ENCODE results near the gene KBTBD12.
"Not testable (repeated sequence)": the region's sequence is repeated elsewhere in the genome, so short reads cannot be mapped to it uniquely, and the experiment has no call there.

The KBTBD12 gene

DNA sequence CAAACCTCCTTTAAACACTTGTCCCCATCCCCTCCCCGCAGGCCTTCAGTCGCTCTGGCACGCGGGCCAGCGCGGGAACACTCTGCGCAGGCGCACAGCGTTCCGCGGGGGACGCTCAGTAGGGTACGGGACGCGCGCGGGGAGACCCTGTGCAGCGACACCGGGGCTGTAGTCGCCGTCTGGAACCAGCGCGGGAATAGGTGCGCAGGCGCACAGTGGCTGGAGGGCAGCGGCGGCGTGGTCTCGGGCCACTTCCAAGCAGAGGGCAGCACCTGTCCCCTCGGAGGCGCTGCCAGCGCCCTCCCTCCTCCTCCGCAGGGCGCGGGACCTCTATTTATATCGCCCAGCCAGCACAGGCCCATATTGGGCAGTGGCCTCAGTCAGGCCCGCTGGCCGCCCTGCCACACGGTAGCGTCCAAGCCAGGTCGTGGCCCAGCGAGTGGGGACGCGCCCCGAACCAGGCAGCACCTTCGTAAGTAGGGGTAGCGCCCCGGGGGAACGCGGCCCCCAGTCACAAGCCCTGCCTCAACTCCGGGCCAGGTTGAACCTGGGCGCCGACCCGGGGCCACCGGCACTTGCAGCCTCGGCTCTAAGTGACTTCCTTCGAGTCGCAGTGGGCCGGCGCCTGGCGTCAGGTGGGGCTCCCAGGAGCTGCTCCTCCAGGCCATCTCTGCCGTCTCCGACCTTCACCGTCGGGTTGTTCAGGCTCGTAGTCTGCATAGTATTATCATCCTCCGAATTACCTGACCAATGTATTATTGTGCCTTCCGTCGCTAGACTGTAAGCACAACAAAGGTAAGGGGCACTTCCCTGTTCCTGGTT, at the start of gene KBTBD12:
KBTBD12 (plus strand) TSS at position 118 of the 822 bp plus-strand sequence. CDS start 7,830 bp downstream, outside the sequence.
- no peak for DNase-seq (ENCODE audit: low read depth)

DNA sequence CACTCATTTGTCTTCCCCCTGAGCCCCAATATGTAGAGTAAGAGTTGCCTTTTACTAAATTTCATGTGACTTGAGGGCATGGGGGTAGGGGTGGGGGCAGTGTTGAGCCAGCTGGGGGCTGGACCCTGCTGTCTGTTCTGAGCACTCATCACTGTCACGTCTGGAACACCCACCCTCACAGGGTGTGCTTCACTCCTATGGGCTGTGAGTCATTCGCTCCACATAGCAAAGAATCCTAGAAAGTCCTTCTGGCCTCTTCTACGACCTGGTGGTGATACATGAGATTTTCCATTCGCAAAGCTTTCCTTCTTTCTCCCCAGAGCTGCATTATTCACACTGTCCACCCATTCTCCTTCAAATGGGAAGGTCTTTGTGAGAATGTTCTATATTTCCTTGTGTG, 49.1 kb upstream of the KBTBD12 start:
- TF ChIP-seq CTCF (IDR thresholded peaks at IDR 0.05; ENCODE audit: control insufficient read depth, insufficient read depth, low read depth, low read length, missing control alignments): no peak
- H3K4me3 ChIP-seq (ENCODE audit: control insufficient read depth, low read depth, low read length): no peak overlapping the region
- DNase-seq (ENCODE audit: low read depth): no peak

More for the DNA sequence above, at the start of gene KBTBD12:
- no peak for TF ChIP-seq CTCF (IDR thresholded peaks at IDR 0.05; ENCODE audit: control insufficient read depth, insufficient read depth, low read depth, low read length, missing control alignments)
- peak within 1 kb of the TSS; percentile 39 for H3K4me3 ChIP-seq (ENCODE audit: control insufficient read depth, low read depth, low read length)

DNA sequence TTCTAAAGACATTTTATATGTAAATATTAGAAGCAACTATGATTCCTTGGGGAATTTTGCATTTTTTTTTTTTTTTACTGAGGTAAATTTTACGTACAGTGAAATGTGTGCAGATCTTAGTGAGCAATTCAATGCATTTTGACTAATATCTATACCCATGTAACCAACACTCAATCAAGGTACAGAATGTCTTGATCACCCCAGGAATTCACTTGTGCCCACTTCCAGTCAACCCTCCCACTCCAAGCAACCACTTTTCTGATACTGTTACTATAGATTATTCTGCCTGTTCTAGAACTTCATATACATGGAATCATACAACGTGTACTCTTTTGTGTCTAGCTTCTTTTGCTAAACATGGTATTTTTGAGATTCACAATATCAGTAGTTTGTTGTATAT, 47.6 kb upstream of the KBTBD12 start:
- no peak overlapping the region for H3K4me3 ChIP-seq (ENCODE audit: control insufficient read depth, low read depth, low read length)
- TF ChIP-seq CTCF (IDR thresholded peaks at IDR 0.05; ENCODE audit: control insufficient read depth, insufficient read depth, low read depth, low read length, missing control alignments): no peak
- no peak for DNase-seq (ENCODE audit: low read depth)

- TF ChIP-seq CTCF (IDR thresholded peaks at IDR 0.05; ENCODE audit: control insufficient read depth, insufficient read depth, low read depth, low read length, missing control alignments): no peak
- DNase-seq (ENCODE audit: low read depth): peak; percentile 68
- no peak overlapping the region for H3K4me3 ChIP-seq (ENCODE audit: control insufficient read depth, low read depth, low read length)
Measured at GRCh38 chr3:127867986-127868385, 47.0 kb upstream of the KBTBD12 start.

GRCh38 chr3:127870156-127870555, 44.9 kb upstream of the KBTBD12 start:
- TF ChIP-seq CTCF (IDR thresholded peaks at IDR 0.05; ENCODE audit: control insufficient read depth, insufficient read depth, low read depth, low read length, missing control alignments): no peak
- no peak for DNase-seq (ENCODE audit: low read depth)
- no peak overlapping the region for H3K4me3 ChIP-seq (ENCODE audit: control insufficient read depth, low read depth, low read length)

DNA sequence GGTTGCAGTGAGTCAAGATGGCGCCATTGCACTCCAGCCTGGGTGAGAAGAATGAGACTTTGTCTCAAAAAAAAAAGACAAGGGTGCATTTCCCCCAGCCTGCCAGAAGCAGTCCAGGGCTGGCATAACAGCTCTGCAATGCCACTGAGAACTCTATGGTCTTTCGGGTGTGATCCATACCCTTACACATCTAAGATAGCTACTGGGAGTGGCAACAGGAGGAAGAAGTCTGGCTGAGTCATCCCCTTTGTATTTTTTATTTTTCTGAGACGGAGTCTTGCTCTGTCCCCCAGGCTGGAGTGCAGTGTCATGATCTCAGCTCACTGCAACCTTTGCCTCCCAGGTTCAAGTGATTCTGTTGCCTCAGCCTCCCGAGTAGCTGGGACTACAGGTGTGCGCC, 40.9 kb upstream of the KBTBD12 start:
- H3K4me3 ChIP-seq (ENCODE audit: control insufficient read depth, low read depth, low read length); DNase-seq (ENCODE audit: low read depth): not testable (repeated sequence)

- H3K4me3 ChIP-seq (ENCODE audit: control insufficient read depth, low read depth, low read length): no peak overlapping the region
- DNase-seq (ENCODE audit: low read depth): no peak
- no peak for TF ChIP-seq CTCF (IDR thresholded peaks at IDR 0.05; ENCODE audit: control insufficient read depth, insufficient read depth, low read depth, low read length, missing control alignments)
Measured at GRCh38 chr3:127881586-127881985, 33.4 kb upstream of the KBTBD12 start.
